Activated CD8-positive, alpha-beta T cell treated with anti-CD3 and anti-CD28 coated beads for 36 hours (primary cell): Measurements from ENCODE around the gene CLEC16A. TPM values are rescaled to one million over a fixed set of nuclear protein-coding genes. Genes with fewer than 3 reads are reported as not detected.

ENCODE experiments used
- ATAC-seq: fragments of 200-7000 bp; cut with Tn5 transposase; one replicate; pipeline ENCODE4 v1.10.0; 2021; ENCODE audit warnings: mild to moderate bottlenecking, moderate library complexity
- CTCF ChIA-PET: fragments of 350-600 bp; sonication (Branson Sonifier 250); formaldehyde crosslinking; loops from one replicate; lab custom pipeline; 2021; ENCODE audit warnings: antibody characterized with exemption; lab: Charles Lee
- POLR2A ChIA-PET: fragments of 350-600 bp; sonication (Branson Sonifier 250); formaldehyde crosslinking; loops from one replicate; lab custom pipeline; 2021; ENCODE audit warnings: antibody characterized with exemption; lab: Charles Lee
- DNase-seq: peaks from one replicate; pipeline ENCODE4 v3.0.0-alpha.2; 2020
- H3K27ac Mint-ChIP-seq: one replicate; pipeline ENCODE4 v1.8.0; 2021; ENCODE audit warnings: mild to moderate bottlenecking, mixed read lengths
- H3K27me3 Mint-ChIP-seq: one replicate; pipeline ENCODE4 v1.8.0; 2021; ENCODE audit warnings: mixed read lengths
- H3K36me3 Mint-ChIP-seq: one replicate; pipeline ENCODE4 v1.8.0; 2021; ENCODE audit warnings: low read depth, mixed read lengths
- H3K4me1 Mint-ChIP-seq: one replicate; pipeline ENCODE4 v1.8.0; 2021; ENCODE audit warnings: low read depth, mixed read lengths
- H3K4me3 Mint-ChIP-seq: one replicate; pipeline ENCODE4 v1.8.0; 2021; ENCODE audit warnings: mild to moderate bottlenecking, moderate library complexity, mixed read lengths
- H3K9me3 Mint-ChIP-seq: one replicate; pipeline ENCODE4 v1.8.0; 2021; ENCODE audit warnings: mixed read lengths
- CTCF ChIP-seq: fragments of 200-600 bp; IDR thresholded peaks from one replicate; pipeline ENCODE4 v1.8.0; 2022; ENCODE audit warnings: antibody characterized with exemption, mild to moderate bottlenecking
- intact Hi-C: fragments of 100-400 bp; cut with micrococcal nuclease; formaldehyde crosslinking; loops from one replicate; pipeline ENCODE4 v1.10.0; 2022
- total RNA-seq, 2 experiments: library from RNA; stranded (reverse); gene quantifications; one replicate each; pipeline ENCODE4 v1.2.3, GENCODE V29; 2021

Gene CLEC16A
- total RNA-seq, 2 experiments from 2014 or later, result 20.4 to 21.7 TPM

GRCh38 chr16:11135464-11135973 is 191.2 kb downstream of the CLEC16A start:
- POLR2A ChIA-PET, result no interaction called here
- CTCF ChIA-PET, result interaction anchor here (2.0 kb wide), 1 partner anchor 46 kb away, joined by 5 read pairs; no protein-coding TSS in a partner anchor
- Mint-ChIP-seq H3K4me1 (peaks cover 61% of the 10 kb centered on the region), H3K27ac (no peak overlapping the region), H3K9me3 (no peaks in the 10 kb centered on the region), H3K4me3 (no peak overlapping the region), H3K27me3 (no peaks in the 10 kb centered on the region), H3K36me3 (peaks cover 26% of the 10 kb centered on the region)
- ATAC-seq (no peak), DNase-seq (no peak)
- no peak for TF ChIP-seq CTCF
- intact Hi-C loops, result no loop called here

GRCh38 chr16:11136600-11136999 is 192.2 kb downstream of the CLEC16A start:
- Mint-ChIP-seq H3K36me3 (peaks cover 22% of the 10 kb centered on the region), H3K4me3 (no peak overlapping the region), H3K27ac (no peak overlapping the region), H3K27me3 (no peaks in the 10 kb centered on the region), H3K9me3 (no peaks in the 10 kb centered on the region), H3K4me1 (peaks cover 59% of the 10 kb centered on the region)
- DNase-seq (no peak), ATAC-seq (no peak)
- POLR2A ChIA-PET, result interaction anchor here (1.0 kb wide), 1 partner anchor 51 kb away, joined by 3 read pairs; no protein-coding TSS in a partner anchor
- TF ChIP-seq CTCF, result no peak
- CTCF ChIA-PET, result no interaction called here
- intact Hi-C loops, result no loop called here

GRCh38 chr16:11138022-11138768 is 193.8 kb downstream of the CLEC16A start:
- H3K4me1 Mint-ChIP-seq, result peaks cover 50% of the 10 kb centered on the region
- ATAC-seq (peak; percentile 24), DNase-seq (peak; percentile 40)
- POLR2A ChIA-PET, result interaction anchor here (2.6 kb wide), 1 partner anchor 43 kb away, joined by 12 read pairs; no protein-coding TSS in a partner anchor
- H3K9me3 Mint-ChIP-seq, result no peaks in the 10 kb centered on the region
- H3K36me3 Mint-ChIP-seq, result peaks cover 19% of the 10 kb centered on the region
- H3K27ac Mint-ChIP-seq, result peak overlapping the region; percentile 44
- H3K27me3 Mint-ChIP-seq, result no peaks in the 10 kb centered on the region
- H3K4me3 Mint-ChIP-seq, result no peak overlapping the region
- CTCF ChIA-PET, result interaction anchor here (1.2 to 1.7 kb wide), 2 partner anchors 11 to 25 kb away, joined by 4 to 9 read pairs; no protein-coding TSS in a partner anchor
- intact Hi-C loops, result no loop called here
- no peak for TF ChIP-seq CTCF

- no peak for TF ChIP-seq CTCF
- ChIA-PET POLR2A (interaction anchor here (0.8 to 2.6 kb wide), 9 partner anchors 8 to 216 kb away, joined by 3 to 12 read pairs (median 4); no protein-coding TSS in a partner anchor), CTCF (interaction anchor here (1.0 to 2.3 kb wide), 5 partner anchors 11 to 168 kb away, joined by 3 to 9 read pairs (median 4); no protein-coding TSS in a partner anchor)
- Mint-ChIP-seq H3K27me3 (no peaks in the 10 kb centered on the region), H3K4me3 (no peak overlapping the region), H3K4me1 (peaks cover 47% of the 10 kb centered on the region), H3K36me3 (peaks cover 19% of the 10 kb centered on the region), H3K9me3 (no peaks in the 10 kb centered on the region), H3K27ac (no peak overlapping the region)
- no peak for ATAC-seq
- intact Hi-C loops, result no loop called here
- no peak for DNase-seq
These were observed 194.5 kb downstream of the CLEC16A start for GRCh38 chr16:11138769-11139325.
